Measurements from ENCODE around the gene CHRM1.

DNA sequence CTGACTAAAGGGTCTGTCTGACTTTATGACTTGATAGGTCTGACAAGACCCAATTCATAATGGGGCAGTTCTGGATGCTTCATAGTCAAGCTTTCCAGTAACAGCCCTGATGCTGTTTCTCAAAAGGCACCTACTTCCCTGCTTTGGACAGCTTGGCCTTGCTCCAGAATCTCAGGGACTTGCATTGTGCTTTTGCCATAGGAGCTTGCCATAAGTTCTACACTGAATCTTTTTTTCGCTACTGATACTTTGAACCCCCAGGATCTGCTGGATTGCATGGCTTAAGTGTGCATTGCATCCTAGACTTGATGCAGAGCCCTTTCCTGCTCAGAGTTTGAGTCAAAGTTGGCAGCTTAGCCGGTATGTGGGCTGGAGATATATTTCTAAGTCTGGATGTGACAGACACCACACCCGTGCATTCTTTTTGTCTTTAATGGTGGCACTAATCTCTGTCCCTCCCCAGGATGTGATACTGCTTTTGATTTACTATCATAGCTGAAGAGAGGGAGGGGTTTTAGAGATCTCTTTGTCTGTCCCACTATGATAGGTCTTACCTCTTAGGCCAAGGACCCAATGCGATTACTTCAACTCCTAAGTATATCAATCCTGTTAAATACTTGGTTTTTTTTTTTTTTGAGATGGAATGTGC lies 57.4 kb downstream of the CHRM1 start:
- TF ChIP-seq, protein P1, sequence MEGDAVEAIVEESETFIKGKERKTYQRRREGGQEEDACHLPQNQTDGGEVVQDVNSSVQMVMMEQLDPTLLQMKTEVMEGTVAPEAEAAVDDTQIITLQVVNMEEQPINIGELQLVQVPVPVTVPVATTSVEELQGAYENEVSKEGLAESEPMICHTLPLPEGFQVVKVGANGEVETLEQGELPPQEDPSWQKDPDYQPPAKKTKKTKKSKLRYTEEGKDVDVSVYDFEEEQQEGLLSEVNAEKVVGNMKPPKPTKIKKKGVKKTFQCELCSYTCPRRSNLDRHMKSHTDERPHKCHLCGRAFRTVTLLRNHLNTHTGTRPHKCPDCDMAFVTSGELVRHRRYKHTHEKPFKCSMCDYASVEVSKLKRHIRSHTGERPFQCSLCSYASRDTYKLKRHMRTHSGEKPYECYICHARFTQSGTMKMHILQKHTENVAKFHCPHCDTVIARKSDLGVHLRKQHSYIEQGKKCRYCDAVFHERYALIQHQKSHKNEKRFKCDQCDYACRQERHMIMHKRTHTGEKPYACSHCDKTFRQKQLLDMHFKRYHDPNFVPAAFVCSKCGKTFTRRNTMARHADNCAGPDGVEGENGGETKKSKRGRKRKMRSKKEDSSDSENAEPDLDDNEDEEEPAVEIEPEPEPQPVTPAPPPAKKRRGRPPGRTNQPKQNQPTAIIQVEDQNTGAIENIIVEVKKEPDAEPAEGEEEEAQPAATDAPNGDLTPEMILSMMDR (IDR thresholded peaks at IDR 0.05) = no peak
- no peak for TF ChIP-seq POLR2A (IDR thresholded peaks at IDR 0.05)
